OCI-LY7 (cell line): ENCODE data around the gene ADAMTSL4. TPM values are rescaled to one million over a fixed set of nuclear protein-coding genes. Genes with fewer than 3 reads are reported as not detected.
A peak's percentile ranks its signal among the peaks of the same experiment; 100 is the strongest.

ENCODE experiments used
- BruUV-seq: library from RNA; stranded (reverse); fragments of 400-500 nt; replicated peaks from 2 replicates; lab custom pipeline; 2021; lab: Mats Ljungman, UMichigan
- CTCF ChIA-PET: fragments of 300-600 bp; sonication (Branson Sonifier 250); formaldehyde crosslinking; loops from one replicate; lab custom pipeline; 2022; ENCODE audit warnings: antibody characterized with exemption; ENCODE audit not compliant: unreplicated experiment; lab: Charles Lee
- POLR2A ChIA-PET: fragments of 300-600 bp; sonication (Branson Sonifier 250); formaldehyde crosslinking; loops from one replicate; lab custom pipeline; 2022; ENCODE audit warnings: antibody characterized with exemption; lab: Charles Lee
- DNase-seq: peaks from one replicate; pipeline ENCODE4 v3.0.0-alpha.2; 2015; ENCODE audit warnings: low spot score
- H2AFZ ChIP-seq: fragments of 200-600 bp; sonication (generic), shearing (Covaris generic); 2 replicates; pipeline ENCODE4 v1.6.1; 2014; ENCODE audit warnings: mild to moderate bottlenecking, antibody characterized with exemption, low read length, moderate library complexity
- H3K27ac ChIP-seq: fragments of 200-600 bp; sonication (generic); 2 replicates; pipeline ENCODE4 v1.5.1; 2014; ENCODE audit warnings: mixed run types, low read depth, mild to moderate bottlenecking, moderate library complexity, low read length, inconsistent platforms; ENCODE audit not compliant: poor library complexity, severe bottlenecking
- H3K36me3 ChIP-seq: fragments of 200-600 bp; sonication (generic); 2 replicates; pipeline ENCODE4 v1.6.1; 2014; ENCODE audit warnings: mild to moderate bottlenecking, antibody characterized with exemption, low read length, moderate library complexity, mixed read lengths; ENCODE audit not compliant: insufficient read depth
- H3K4me1 ChIP-seq: fragments of 200-600 bp; sonication (generic); 2 replicates; pipeline ENCODE4 v1.5.1; 2014; ENCODE audit warnings: mild to moderate bottlenecking, low read length; ENCODE audit not compliant: insufficient read depth, poor library complexity, severe bottlenecking
- H3K4me2 ChIP-seq: fragments of 200-600 bp; sonication (generic); 2 replicates; pipeline ENCODE4 v1.6.1; 2014; ENCODE audit warnings: mild to moderate bottlenecking, low read length
- H3K4me3 ChIP-seq: fragments of 200-600 bp; sonication (generic); 2 replicates; pipeline ENCODE4 v1.5.1; 2014; ENCODE audit warnings: mild to moderate bottlenecking, low read depth, low read length; ENCODE audit not compliant: poor library complexity, severe bottlenecking
- H3K79me2 ChIP-seq: fragments of 200-600 bp; sonication (generic); 2 replicates; pipeline ENCODE4 v1.6.1; 2016; ENCODE audit warnings: low read depth, mild to moderate bottlenecking, low read length, moderate library complexity, mixed read lengths; ENCODE audit not compliant: insufficient read depth
- H3K9me2 ChIP-seq: fragments of 200-600 bp; sonication (generic); 2 replicates; pipeline ENCODE4 v1.6.1; 2016; ENCODE audit warnings: mild to moderate bottlenecking, low read length, mixed read lengths; ENCODE audit not compliant: insufficient read depth
- H3K9me3 ChIP-seq: fragments of 200-600 bp; sonication (generic); 2 replicates; pipeline ENCODE4 v1.6.1; 2014; ENCODE audit warnings: mild to moderate bottlenecking, mixed run types, low read length, mixed read lengths
- H4K20me1 ChIP-seq: fragments of 200-600 bp; sonication (generic); 2 replicates; pipeline ENCODE4 v1.6.1; 2014; ENCODE audit warnings: mild to moderate bottlenecking, antibody characterized with exemption, low read length, moderate library complexity, mixed read lengths; ENCODE audit not compliant: insufficient read depth
- EZH2phosphoT487 ChIP-seq: fragments of 200-600 bp; sonication (generic); IDR thresholded peaks from 2 replicates; pipeline ENCODE4 v1.6.1; 2018; ENCODE audit warnings: low read depth, borderline replicate concordance, mild to moderate bottlenecking, mixed run types, antibody characterized with exemption, low read length, moderate library complexity, mixed read lengths
- intact Hi-C: fragments of 100-400 bp; cut with micrococcal nuclease; formaldehyde crosslinking; loops from one replicate; pipeline ENCODE4 v1.10.0; 2022; ENCODE audit not compliant: unreplicated experiment
- total RNA-seq, 2 experiments: library from RNA; depleted of rRNA in 1 of 2; stranded (reverse); fragments of >200 nt in 1 of 2; shearing (Covaris generic) in 1 of 2; gene quantifications; 2 replicates each; pipeline ENCODE4 v1.2.3, GENCODE V29; 2014 to 2022
- TF ChIP-seq, protein P1 (sequence below): fragments of 200-600 bp; sonication (generic); conservative IDR thresholded peaks from 2 replicates; pipeline ENCODE4 v1.5.1; 2014; ENCODE audit warnings: mild to moderate bottlenecking, antibody characterized with exemption, low read length, moderate library complexity, mixed read lengths

ADAMTSL4 gene
- total RNA-seq, 2 experiments from 2014 or later, result not detected

DNA sequence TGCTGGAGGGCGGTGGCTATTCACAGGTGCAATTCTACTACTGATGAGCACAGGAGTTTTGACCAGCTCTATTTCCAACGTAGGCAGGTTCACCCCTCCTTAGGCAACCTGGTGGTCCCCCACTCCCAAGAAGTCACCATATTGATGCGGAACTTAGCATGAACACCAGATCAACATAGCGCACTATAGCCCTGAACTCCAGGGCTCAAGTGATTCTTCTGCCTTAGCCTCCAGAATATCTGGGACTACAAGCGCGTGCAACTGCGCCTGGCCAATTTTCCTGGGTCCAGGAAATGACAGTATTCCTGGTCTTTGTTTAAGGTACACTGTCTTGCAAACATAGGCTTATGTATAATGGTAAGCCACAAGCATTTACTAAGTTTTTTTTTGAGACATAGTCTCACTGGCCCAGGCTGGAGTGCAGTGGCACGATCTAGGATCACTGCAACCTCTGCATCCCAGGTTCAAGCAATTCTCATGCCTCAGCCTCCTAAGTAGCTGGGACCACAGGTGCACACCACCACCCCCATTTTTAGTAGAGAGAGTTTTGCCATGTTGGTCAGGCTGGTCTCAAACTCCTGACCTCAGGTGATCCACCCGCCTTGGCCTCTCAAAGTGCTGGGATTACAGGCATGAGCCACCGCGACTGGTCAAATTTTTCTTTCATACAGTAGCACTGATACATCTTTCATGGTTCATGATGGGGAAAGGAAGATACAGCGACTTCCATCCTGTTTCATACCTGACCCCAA, 17.6 kb downstream of the ADAMTSL4 start:
- H3K4me3 ChIP-seq, result peak overlapping the region; percentile 57
- intact Hi-C loops, result loop anchor here (10.0 kb wide), 1 partner anchor 202 kb away; the partner anchor contains the start of gene RPRD2

DNA sequence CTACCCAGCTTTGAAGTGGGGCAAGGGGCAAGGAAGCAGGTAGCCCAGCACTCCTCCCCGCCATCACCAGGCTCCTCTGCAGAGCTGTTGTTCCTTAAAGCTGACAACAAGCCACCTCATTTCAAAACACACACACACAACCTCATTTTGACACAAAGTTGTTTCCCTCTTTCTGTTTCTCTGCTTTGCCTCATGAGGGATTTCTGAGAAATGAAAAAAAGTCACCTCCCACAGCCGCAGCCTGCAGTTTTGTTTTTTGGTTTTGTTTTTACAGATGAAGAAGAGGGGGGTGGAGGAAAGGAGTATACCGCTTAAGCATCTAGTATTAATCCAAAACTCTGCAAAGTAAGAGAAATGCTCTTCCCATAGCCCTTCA, 18.1 kb downstream of the ADAMTSL4 start:
- Histone ChIP-seq H3K9me2 (no peaks in the 10 kb centered on the region), H3K79me2 (peaks cover 55% of the 10 kb centered on the region; the same call in 1 of the 2 replicates), H3K36me3 (peaks cover 28% of the 10 kb centered on the region), H3K9me3 (no peaks in the 10 kb centered on the region), H3K4me2 (peak overlapping the region; percentile 78), H3K4me1 (peaks cover 91% of the 10 kb centered on the region), H2AFZ (no peak overlapping the region; the same call in 1 of the 2 replicates), H3K27ac (peak overlapping the region; percentile 99), H3K4me3 (peak overlapping the region; percentile 57), H4K20me1 (no peaks in the 10 kb centered on the region)
- CTCF ChIA-PET, result interaction anchor here (1.1 to 1.7 kb wide), 2 partner anchors 12 to 62 kb away, joined by 6 to 7 read pairs; partner anchors contain the start of genes ENSA and MCL1
- DNase-seq, result peak; percentile 64
- POLR2A ChIA-PET, result interaction anchor here (1.1 to 10.5 kb wide), 2 partner anchors 9 to 53 kb away, joined by 3 to 260 read pairs; partner anchors contain the start of gene MCL1
- BruUV-seq, result no TSS peak
- no peak for TF ChIP-seq EZH2phosphoT487
- intact Hi-C loops, result loop anchor here (10.0 kb wide), 1 partner anchor 203 kb away; the partner anchor contains the start of gene RPRD2

More for the DNA sequence above, 17.6 kb downstream of the ADAMTSL4 start:
- Histone ChIP-seq H3K27ac (peak overlapping the region; percentile 99), H3K36me3 (peaks cover 22% of the 10 kb centered on the region), H4K20me1 (no peaks in the 10 kb centered on the region), H3K9me3 (no peaks in the 10 kb centered on the region), H3K4me2 (peak overlapping the region; percentile 78), H3K79me2 (peaks cover 52% of the 10 kb centered on the region; the same call in 1 of the 2 replicates), H3K9me2 (no peaks in the 10 kb centered on the region), H3K4me1 (peaks cover 95% of the 10 kb centered on the region), H2AFZ (no peak overlapping the region)
- TF ChIP-seq, protein P1, sequence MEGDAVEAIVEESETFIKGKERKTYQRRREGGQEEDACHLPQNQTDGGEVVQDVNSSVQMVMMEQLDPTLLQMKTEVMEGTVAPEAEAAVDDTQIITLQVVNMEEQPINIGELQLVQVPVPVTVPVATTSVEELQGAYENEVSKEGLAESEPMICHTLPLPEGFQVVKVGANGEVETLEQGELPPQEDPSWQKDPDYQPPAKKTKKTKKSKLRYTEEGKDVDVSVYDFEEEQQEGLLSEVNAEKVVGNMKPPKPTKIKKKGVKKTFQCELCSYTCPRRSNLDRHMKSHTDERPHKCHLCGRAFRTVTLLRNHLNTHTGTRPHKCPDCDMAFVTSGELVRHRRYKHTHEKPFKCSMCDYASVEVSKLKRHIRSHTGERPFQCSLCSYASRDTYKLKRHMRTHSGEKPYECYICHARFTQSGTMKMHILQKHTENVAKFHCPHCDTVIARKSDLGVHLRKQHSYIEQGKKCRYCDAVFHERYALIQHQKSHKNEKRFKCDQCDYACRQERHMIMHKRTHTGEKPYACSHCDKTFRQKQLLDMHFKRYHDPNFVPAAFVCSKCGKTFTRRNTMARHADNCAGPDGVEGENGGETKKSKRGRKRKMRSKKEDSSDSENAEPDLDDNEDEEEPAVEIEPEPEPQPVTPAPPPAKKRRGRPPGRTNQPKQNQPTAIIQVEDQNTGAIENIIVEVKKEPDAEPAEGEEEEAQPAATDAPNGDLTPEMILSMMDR, result no peak
- no peak for TF ChIP-seq EZH2phosphoT487
- ChIA-PET CTCF (no interaction called here), POLR2A (interaction anchor here (0.7 to 10.5 kb wide), 4 partner anchors 9 to 507 kb away, joined by 3 to 260 read pairs (median 6); partner anchors contain the start of gene MCL1)
- no TSS peak for BruUV-seq
- no peak for DNase-seq
